H9 (cell line): ENCODE data around the gene CYBRD1. TPM values are rescaled to one million over a fixed set of nuclear protein-coding genes. Genes with fewer than 3 reads are reported as not detected.

Experiments
- DNase-seq: peaks from one replicate; pipeline ENCODE4 v3.0.0-alpha.2; 2017
- H2AFZ ChIP-seq: one replicate; pipeline ENCODE4 v1.6.1; 2013; ENCODE audit warnings: mild to moderate bottlenecking, low read length, control low read depth, moderate library complexity
- H2AK5ac ChIP-seq: 2 replicates; pipeline ENCODE4 v1.6.1; 2013; ENCODE audit warnings: low read length, control low read depth, mixed read lengths; ENCODE audit not compliant: insufficient read length
- H2BK120ac ChIP-seq: one replicate; pipeline ENCODE4 v1.6.1; 2013; ENCODE audit warnings: low read depth, mild to moderate bottlenecking, low read length, control low read depth, inconsistent platforms; ENCODE audit not compliant: poor library complexity, severe bottlenecking
- H2BK12ac ChIP-seq: 2 replicates; pipeline ENCODE4 v1.6.1; 2013; ENCODE audit warnings: low read length, control low read depth, mixed read lengths, low read depth; ENCODE audit not compliant: insufficient read length
- H2BK15ac ChIP-seq: 2 replicates; pipeline ENCODE4 v1.6.1; 2013; ENCODE audit warnings: low read depth, low read length, control low read depth
- H2BK20ac ChIP-seq: one replicate; pipeline ENCODE4 v1.6.1; 2013; ENCODE audit warnings: low read depth, mild to moderate bottlenecking, low read length, control low read depth, inconsistent platforms; ENCODE audit not compliant: poor library complexity, severe bottlenecking
- H2BK5ac ChIP-seq: 2 replicates; pipeline ENCODE4 v1.6.1; 2013; ENCODE audit warnings: low read length, control low read depth, mixed read lengths; ENCODE audit not compliant: insufficient read length
- H3K14ac ChIP-seq: 2 replicates; pipeline ENCODE4 v1.6.1; 2013; ENCODE audit warnings: low read length, control low read depth; ENCODE audit not compliant: insufficient read depth
- H3K18ac ChIP-seq: 2 replicates; pipeline ENCODE4 v1.6.1; 2013; ENCODE audit warnings: low read depth, mild to moderate bottlenecking, mixed read lengths, low read length, control low read depth; ENCODE audit not compliant: insufficient read length
- H3K23ac ChIP-seq: 2 replicates; pipeline ENCODE4 v1.6.1; 2013; ENCODE audit warnings: low read length, control low read depth, mixed read lengths, low read depth; ENCODE audit not compliant: insufficient read length
- H3K23me2 ChIP-seq: 2 replicates; pipeline ENCODE4 v1.6.1; 2013; ENCODE audit warnings: low read depth, mild to moderate bottlenecking, mixed read lengths, low read length, control low read depth; ENCODE audit not compliant: insufficient read length, poor library complexity, severe bottlenecking
- H3K27ac ChIP-seq: 2 replicates; pipeline ENCODE4 v1.5.1; 2013; ENCODE audit warnings: low read length, control low read depth, mixed read lengths, low read depth; ENCODE audit not compliant: insufficient read length
- H3K27me3 ChIP-seq: 2 replicates; pipeline ENCODE4 v1.6.1; 2013; ENCODE audit warnings: low read length, control low read depth, inconsistent platforms; ENCODE audit not compliant: insufficient read depth
- H3K4ac ChIP-seq: 2 replicates; pipeline ENCODE4 v1.6.1; 2013; ENCODE audit warnings: low read depth, mild to moderate bottlenecking, control low read depth, inconsistent platforms, low read length, moderate library complexity
- H3K4me1 ChIP-seq: 2 replicates; pipeline ENCODE4 v1.6.1; 2013; ENCODE audit warnings: low read length, control low read depth, inconsistent platforms; ENCODE audit not compliant: insufficient read depth
- H3K4me2 ChIP-seq: 2 replicates; pipeline ENCODE4 v1.6.1; 2013; ENCODE audit warnings: low read length, control low read depth, mixed read lengths; ENCODE audit not compliant: insufficient read length, insufficient read depth
- H3K56ac ChIP-seq: 2 replicates; pipeline ENCODE4 v1.6.1; 2013; ENCODE audit warnings: low read depth, mild to moderate bottlenecking, mixed read lengths, low read length, control low read depth; ENCODE audit not compliant: insufficient read length
- H3K79me1 ChIP-seq: 2 replicates; pipeline ENCODE4 v1.6.1; 2013; ENCODE audit warnings: low read depth, mild to moderate bottlenecking, moderate library complexity, low read length, control low read depth, inconsistent platforms; ENCODE audit not compliant: insufficient read depth, poor library complexity, severe bottlenecking
- H3K79me2 ChIP-seq: 2 replicates; pipeline ENCODE4 v1.6.1; 2013; ENCODE audit warnings: low read length, control low read depth, inconsistent platforms; ENCODE audit not compliant: insufficient read depth
- H3K9ac ChIP-seq: 2 replicates; pipeline ENCODE4 v1.6.1; 2013; ENCODE audit warnings: low read length, control low read depth, mixed read lengths; ENCODE audit not compliant: insufficient read length; ENCODE audit errors: extremely low read depth
- H3K9me3 ChIP-seq: one replicate; pipeline ENCODE4 v1.6.1; 2013; ENCODE audit warnings: low read depth, low read length, inconsistent platforms; ENCODE audit not compliant: control insufficient read depth
- H3T11ph ChIP-seq: one replicate; pipeline ENCODE4 v1.6.1; 2013; ENCODE audit warnings: mild to moderate bottlenecking, low read length, control low read depth, inconsistent platforms
- H4K20me1 ChIP-seq: one replicate; pipeline ENCODE4 v1.6.1; 2013; ENCODE audit not compliant: control insufficient read depth, insufficient read length, insufficient read depth
- H4K5ac ChIP-seq: 2 replicates; pipeline ENCODE4 v1.6.1; 2013; ENCODE audit warnings: low read depth, mild to moderate bottlenecking, mixed read lengths, low read length, control low read depth; ENCODE audit not compliant: insufficient read length
- H4K8ac ChIP-seq: replicated peaks from 2 replicates; pipeline ENCODE4 v1.6.1; 2013; ENCODE audit warnings: low read length, control low read depth, mixed read lengths, low read depth; ENCODE audit not compliant: insufficient read length
- H4K91ac ChIP-seq: 2 replicates; pipeline ENCODE4 v1.6.1; 2013; ENCODE audit warnings: low read depth, mild to moderate bottlenecking, moderate library complexity, mixed read lengths, low read length, control low read depth; ENCODE audit not compliant: insufficient read length
- H3K27ac Mint-ChIP-seq, 3 experiments: 2 replicates in 2 of 3; 3 replicates in 1 of 3; pipeline ENCODE4 v1.8.0; 2020 to 2021; ENCODE audit warnings: mixed read lengths in 3 of 3, mild to moderate bottlenecking in 1 of 3, moderate library complexity in 1 of 3
- H3K27me3 Mint-ChIP-seq: 2 replicates; pipeline ENCODE4 v1.8.0; 2021; ENCODE audit warnings: low read depth, mild to moderate bottlenecking, moderate library complexity, mixed read lengths
- H3K36me3 Mint-ChIP-seq, 3 experiments: 2 replicates in 2 of 3; 3 replicates in 1 of 3; pipeline ENCODE4 v1.8.0; 2020 to 2021; ENCODE audit warnings: low read depth in 3 of 3, mixed read lengths in 3 of 3; ENCODE audit not compliant: insufficient read depth in 1 of 3
- H3K4me1 Mint-ChIP-seq, 2 experiments: 2 replicates each; pipeline ENCODE4 v1.8.0; 2020; ENCODE audit warnings: mixed read lengths in 2 of 2
- H3K4me3 Mint-ChIP-seq, 2 experiments: 2 replicates in 1 of 2; 3 replicates in 1 of 2; pipeline ENCODE4 v1.8.0; 2020 to 2021; ENCODE audit warnings: mild to moderate bottlenecking in 2 of 2, mixed read lengths in 2 of 2, moderate library complexity in 1 of 2
- H3K9me3 Mint-ChIP-seq, 2 experiments: 2 replicates in 1 of 2; 3 replicates in 1 of 2; pipeline ENCODE4 v1.8.0; 2020; ENCODE audit warnings: mild to moderate bottlenecking in 2 of 2, mixed read lengths in 2 of 2, moderate library complexity in 1 of 2
- WGBS: extraction: QIAGEN DNeasy Blood & Tissue Kit; methylation state at CpG from one replicate; pipeline ENCODE4 v1.1.7; 2013; ENCODE audit warnings: missing lambda C conversion rate, low lambda C conversion rate, mixed read lengths; ENCODE audit not compliant: insufficient read length; ENCODE audit errors: extremely low coverage; 5-methylcytosine and 5-hydroxymethylcytosine counted together
- total RNA-seq: library from RNA; stranded (reverse); gene quantifications from 2 replicates; pipeline ENCODE4 v1.2.1, GENCODE V29; 2021
- TF ChIP-seq, protein P1 (sequence below): fragments of 200-600 bp; sonication (generic); conservative IDR thresholded peaks from 3 replicates; pipeline ENCODE4 v1.8.0; 2021; ENCODE audit warnings: antibody characterized with exemption, mild to moderate bottlenecking

Gene CYBRD1
- total RNA-seq, 1 experiment from 2014 or later: 3.6 TPM

DNA sequence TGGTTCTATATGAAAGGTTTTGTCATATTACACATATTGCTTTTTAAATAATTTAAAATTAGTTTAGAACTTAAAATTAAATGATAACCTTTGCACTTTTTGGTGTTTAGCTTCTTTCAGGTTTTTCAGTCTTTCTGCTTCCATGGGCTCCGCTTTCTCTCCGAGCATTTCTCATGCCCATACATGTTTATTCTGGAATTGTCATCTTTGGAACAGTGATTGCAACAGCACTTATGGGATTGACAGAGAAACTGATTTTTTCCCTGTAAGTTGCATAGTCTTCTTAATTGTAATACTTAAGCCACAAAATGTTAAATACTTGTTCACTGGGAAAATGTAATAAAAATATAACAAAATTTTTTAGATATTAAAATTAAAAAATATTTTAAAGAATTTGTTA is 31.0 kb downstream of the CYBRD1 start:
- H3K23ac ChIP-seq: no peak overlapping the region
- no CpG with 5 or more reads among the region's 2 CpGs for WGBS

More for the DNA sequence above, 31.0 kb downstream of the CYBRD1 start:
- H2BK20ac ChIP-seq: no peak overlapping the region
- no peaks in the 10 kb centered on the region for H3K27me3 ChIP-seq
- H3T11ph ChIP-seq: no peak overlapping the region
- H3K14ac ChIP-seq: no peak overlapping the region
- H4K91ac ChIP-seq: no peak overlapping the region
- no peak for DNase-seq
- H2BK5ac ChIP-seq: no peak overlapping the region
- no peak overlapping the region for H3K4me2 ChIP-seq
- no peak overlapping the region for H3K27ac ChIP-seq
- Mint-ChIP-seq H3K9me3 (no peaks in the 10 kb centered on the region), H3K27me3 (no peaks in the 10 kb centered on the region), H3K27ac (no peak overlapping the region), H3K4me3 (no peak overlapping the region), H3K36me3 (peaks cover 0 to 4% (median 2%) of the 10 kb centered on the region in 3 experiments; a peak in 3 of 7 replicates), H3K4me1 (no peaks in the 10 kb centered on the region)
- H3K23me2 ChIP-seq: no peaks in the 10 kb centered on the region
- H3K56ac ChIP-seq: no peak overlapping the region
- H2BK15ac ChIP-seq: no peak overlapping the region
- H3K9ac ChIP-seq: no peak overlapping the region
- no peak overlapping the region for H3K18ac ChIP-seq
- H4K8ac ChIP-seq: no peak overlapping the region
- no peak overlapping the region for H2AK5ac ChIP-seq
- H4K5ac ChIP-seq: no peak overlapping the region
- H2BK12ac ChIP-seq: no peak overlapping the region
- no peak overlapping the region for H3K4ac ChIP-seq
- H3K79me1 ChIP-seq: no peaks in the 10 kb centered on the region
- no peaks in the 10 kb centered on the region for H3K9me3 ChIP-seq
- H4K20me1 ChIP-seq: no peaks in the 10 kb centered on the region
- no peak overlapping the region for H2BK120ac ChIP-seq
- no peak overlapping the region for H2AFZ ChIP-seq
- no peaks in the 10 kb centered on the region for H3K79me2 ChIP-seq
- TF ChIP-seq, protein P1, sequence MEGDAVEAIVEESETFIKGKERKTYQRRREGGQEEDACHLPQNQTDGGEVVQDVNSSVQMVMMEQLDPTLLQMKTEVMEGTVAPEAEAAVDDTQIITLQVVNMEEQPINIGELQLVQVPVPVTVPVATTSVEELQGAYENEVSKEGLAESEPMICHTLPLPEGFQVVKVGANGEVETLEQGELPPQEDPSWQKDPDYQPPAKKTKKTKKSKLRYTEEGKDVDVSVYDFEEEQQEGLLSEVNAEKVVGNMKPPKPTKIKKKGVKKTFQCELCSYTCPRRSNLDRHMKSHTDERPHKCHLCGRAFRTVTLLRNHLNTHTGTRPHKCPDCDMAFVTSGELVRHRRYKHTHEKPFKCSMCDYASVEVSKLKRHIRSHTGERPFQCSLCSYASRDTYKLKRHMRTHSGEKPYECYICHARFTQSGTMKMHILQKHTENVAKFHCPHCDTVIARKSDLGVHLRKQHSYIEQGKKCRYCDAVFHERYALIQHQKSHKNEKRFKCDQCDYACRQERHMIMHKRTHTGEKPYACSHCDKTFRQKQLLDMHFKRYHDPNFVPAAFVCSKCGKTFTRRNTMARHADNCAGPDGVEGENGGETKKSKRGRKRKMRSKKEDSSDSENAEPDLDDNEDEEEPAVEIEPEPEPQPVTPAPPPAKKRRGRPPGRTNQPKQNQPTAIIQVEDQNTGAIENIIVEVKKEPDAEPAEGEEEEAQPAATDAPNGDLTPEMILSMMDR: no peak
- H3K4me1 ChIP-seq: no peaks in the 10 kb centered on the region
